GM23248 (cell line): Measurements from ENCODE around the gene NAALADL1. TPM values are rescaled to one million over a fixed set of nuclear protein-coding genes. Genes with fewer than 3 reads are reported as not detected.
A peak's percentile ranks its signal among the peaks of the same experiment; 100 is the strongest.

Source experiments
- DNase-seq: peaks from one replicate; pipeline ENCODE4 v3.0.0-alpha.2; 2015
- H2AFZ ChIP-seq: fragments of 200-600 bp; sonication (generic); 2 replicates; pipeline ENCODE4 v1.6.1; 2016; ENCODE audit warnings: antibody characterized with exemption
- H3F3A ChIP-seq: fragments of 200-600 bp; sonication (generic); 2 replicates; pipeline ENCODE4 v1.6.1; 2016; ENCODE audit warnings: mild to moderate bottlenecking, antibody characterized with exemption, mixed run types; ENCODE audit not compliant: insufficient read depth
- H3K27ac ChIP-seq: fragments of 200-600 bp; sonication (generic); 2 replicates; pipeline ENCODE4 v1.5.1; 2016; ENCODE audit warnings: mild to moderate bottlenecking
- H3K27me3 ChIP-seq: fragments of 200-600 bp; sonication (generic); replicated peaks from 2 replicates; pipeline ENCODE4 v1.6.1; 2016; ENCODE audit warnings: mild to moderate bottlenecking; ENCODE audit not compliant: insufficient read depth
- H3K36me3 ChIP-seq: fragments of 200-600 bp; sonication (generic); 2 replicates; pipeline ENCODE4 v1.6.1; 2016; ENCODE audit warnings: low read depth, mild to moderate bottlenecking
- H3K4me1 ChIP-seq: fragments of 200-600 bp; sonication (generic); 2 replicates; pipeline ENCODE4 v1.6.1; 2016; ENCODE audit warnings: mild to moderate bottlenecking; ENCODE audit not compliant: insufficient read depth
- H3K4me2 ChIP-seq: fragments of 200-600 bp; sonication (generic); one replicate; pipeline ENCODE4 v1.6.1; 2016; ENCODE audit warnings: mild to moderate bottlenecking; ENCODE audit not compliant: unreplicated experiment
- H3K4me3 ChIP-seq: fragments of 200-600 bp; sonication (generic); 2 replicates; pipeline ENCODE4 v1.5.1; 2016; ENCODE audit warnings: mild to moderate bottlenecking
- H3K79me2 ChIP-seq: fragments of 200-600 bp; sonication (generic); 2 replicates; pipeline ENCODE4 v1.6.1; 2016; ENCODE audit warnings: mild to moderate bottlenecking; ENCODE audit not compliant: insufficient read depth
- H3K9ac ChIP-seq: fragments of 200-600 bp; sonication (generic); 2 replicates; pipeline ENCODE4 v1.6.1; 2016; ENCODE audit warnings: mild to moderate bottlenecking
- H3K9me2 ChIP-seq: fragments of 200-600 bp; sonication (generic); 2 replicates; pipeline ENCODE4 v1.6.1; 2016; ENCODE audit warnings: mixed run types, mild to moderate bottlenecking, moderate library complexity; ENCODE audit not compliant: insufficient read depth
- H3K9me3 ChIP-seq: fragments of 200-600 bp; sonication (generic); one replicate; pipeline ENCODE4 v1.6.1; 2017; ENCODE audit warnings: low read depth
- H4K20me1 ChIP-seq: fragments of 200-600 bp; sonication (generic); 2 replicates; pipeline ENCODE4 v1.6.0; 2016; ENCODE audit not compliant: insufficient read depth
- EZH2 ChIP-seq: fragments of 200-600 bp; sonication (generic); IDR thresholded peaks from 2 replicates; pipeline ENCODE4 v1.6.1; 2018; ENCODE audit warnings: antibody characterized with exemption, mild to moderate bottlenecking; ENCODE audit not compliant: insufficient read depth, poor library complexity, severe bottlenecking
- EZH2phosphoT487 ChIP-seq: fragments of 200-600 bp; sonication (generic); IDR thresholded peaks from 2 replicates; pipeline ENCODE4 v1.6.1; 2018; ENCODE audit warnings: antibody characterized with exemption, moderate library complexity, mild to moderate bottlenecking, low read depth; ENCODE audit not compliant: insufficient read depth
- WGBS, 2 experiments: methylation state at CpG; one replicate each; pipeline ENCODE4 v1.1.6; 2015 to 2017; ENCODE audit warnings: low lambda C conversion rate in 2 of 2, low coverage in 1 of 2; ENCODE audit errors: missing lambda C conversion rate in 2 of 2; 5-methylcytosine and 5-hydroxymethylcytosine counted together
- in situ Hi-C: fragments of 300-500 bp; cut with MboI; formaldehyde crosslinking; loops from 2 replicates; pipeline ENCODE4 v1.15.0; 2020
- polyA plus RNA-seq: library from polyadenylated mRNA; unstranded; fragments of >200 nt; fragmentation: Nextera tagmentation; extraction: Ambion mirVana; gene quantifications from 2 replicates; pipeline ENCODE4 v1.2.1, GENCODE V29; 2016
- total RNA-seq: library from RNA; depleted of rRNA; stranded (reverse); fragments of >200 nt; shearing (Covaris generic); gene quantifications from 2 replicates; pipeline ENCODE4 v1.2.3, GENCODE V29; 2014

The NAALADL1 gene
- total and polyA plus RNA-seq, 2 experiments from 2014 or later: 26.6 to 40.7 TPM

DNA sequence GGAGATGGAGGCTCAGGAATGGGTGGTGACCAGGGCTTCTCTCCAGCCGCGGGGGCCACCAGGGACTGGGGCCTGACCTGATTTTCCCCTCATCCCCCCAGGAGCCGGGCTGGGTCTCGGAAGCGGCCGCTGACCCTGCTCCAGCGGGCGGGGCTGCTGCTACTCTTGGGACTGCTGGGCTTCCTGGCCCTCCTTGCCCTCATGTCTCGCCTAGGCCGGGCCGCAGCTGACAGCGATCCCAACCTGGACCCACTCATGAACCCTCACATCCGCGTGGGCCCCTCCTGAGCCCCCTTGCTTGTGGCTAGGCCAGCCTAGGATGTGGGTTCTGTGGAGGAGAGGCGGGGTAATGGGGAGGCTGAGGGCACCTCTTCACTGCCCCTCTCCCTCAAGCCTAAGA lies 29.5 kb upstream of the NAALADL1 start:
- Histone ChIP-seq H3K27ac (no peak overlapping the region), H3K27me3 (no peaks in the 10 kb centered on the region), H3K79me2 (peaks cover 27% of the 10 kb centered on the region), H3F3A (no peaks in the 10 kb centered on the region), H3K36me3 (peaks cover 9% of the 10 kb centered on the region; the same call in 1 of the 2 replicates), H2AFZ (no peak overlapping the region), H3K9me3 (no peaks in the 10 kb centered on the region), H3K4me3 (no peak overlapping the region), H3K9me2 (no peaks in the 10 kb centered on the region), H3K4me2 (no peak overlapping the region), H4K20me1 (no peaks in the 10 kb centered on the region), H3K4me1 (0 out of 2 replicates have a peak, but pooled peaks cover 5% of the 10 kb centered on the region), H3K9ac (no peak overlapping the region)
- DNase-seq: no peak
- WGBS, 2 experiments: 83 to 86% methylated on average over 15 of the region's 15 CpGs
- TF ChIP-seq EZH2phosphoT487 (no peak), EZH2 (no peak)
- in situ Hi-C loops: no loop called here

DNA sequence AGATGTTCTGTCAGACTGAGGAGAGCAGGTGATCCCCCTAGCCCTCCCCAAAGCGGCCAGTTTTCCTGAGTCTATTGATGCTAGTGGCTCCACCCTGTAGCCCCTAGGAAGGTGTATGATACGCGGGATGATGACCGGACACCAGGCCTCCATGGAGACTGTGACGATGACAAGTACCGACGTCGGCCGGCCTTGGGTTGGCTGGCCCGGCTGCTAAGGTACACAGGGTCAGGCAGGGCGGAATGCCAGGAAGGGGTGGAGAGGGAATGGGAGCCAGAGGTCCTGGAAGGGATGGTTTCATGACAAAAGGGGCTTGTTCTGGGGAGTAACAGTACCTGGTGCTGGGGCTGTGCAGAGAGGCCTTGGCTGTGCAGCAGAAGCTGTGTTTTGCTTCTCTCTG lies 28.9 kb upstream of the NAALADL1 start:
- no peaks in the 10 kb centered on the region for H3K27me3 ChIP-seq
- H3K4me3 ChIP-seq: no peak overlapping the region
- no peak for DNase-seq
- H3K27ac ChIP-seq: no peak overlapping the region
- in situ Hi-C loops: no loop called here
- H3K9me3 ChIP-seq: no peaks in the 10 kb centered on the region
- TF ChIP-seq EZH2: no peak
- TF ChIP-seq EZH2phosphoT487: no peak
- peaks cover 33% of the 10 kb centered on the region for H3K79me2 ChIP-seq
- 0 out of 2 replicates have a peak, but pooled peaks cover 5% of the 10 kb centered on the region for H3K4me1 ChIP-seq
- no peaks in the 10 kb centered on the region for H3K9me2 ChIP-seq
- 89 to 94% methylated on average over 11 of the region's 11 CpGs for WGBS, 2 experiments
- H3K9ac ChIP-seq: no peak overlapping the region
- no peak overlapping the region for H2AFZ ChIP-seq
- H3K36me3 ChIP-seq: peaks cover 9% of the 10 kb centered on the region; the same call in 1 of the 2 replicates
- no peak overlapping the region for H3K4me2 ChIP-seq
- H3F3A ChIP-seq: no peaks in the 10 kb centered on the region
- H4K20me1 ChIP-seq: no peaks in the 10 kb centered on the region

DNA sequence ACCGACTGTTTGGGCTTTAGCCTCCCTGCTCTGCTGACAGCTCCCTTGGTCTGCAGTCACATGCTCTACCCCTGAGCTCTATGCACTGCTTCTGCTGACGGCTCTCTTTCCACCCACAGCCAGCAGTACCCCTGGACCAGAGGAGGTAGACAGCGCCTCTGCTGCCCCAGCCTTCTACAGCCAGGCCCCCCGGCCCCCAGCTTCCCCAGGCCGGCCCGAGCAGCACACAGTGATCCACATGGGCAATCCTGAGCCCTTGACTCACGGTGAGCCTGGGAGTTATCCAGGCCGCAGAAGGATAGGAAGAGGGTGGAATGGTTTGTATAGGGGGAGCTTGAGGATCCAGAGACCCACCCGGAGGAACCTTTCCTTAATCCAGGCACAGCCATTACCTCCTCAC lies 28.5 kb upstream of the NAALADL1 start:
- no peak overlapping the region for H3K4me2 ChIP-seq
- H3F3A ChIP-seq: no peaks in the 10 kb centered on the region
- H3K4me1 ChIP-seq: 0 out of 2 replicates have a peak, but pooled peaks cover 5% of the 10 kb centered on the region
- H3K27me3 ChIP-seq: no peaks in the 10 kb centered on the region
- no peak overlapping the region for H3K9ac ChIP-seq
- peaks cover 37% of the 10 kb centered on the region for H3K79me2 ChIP-seq
- in situ Hi-C loops: no loop called here
- TF ChIP-seq EZH2 (no peak), EZH2phosphoT487 (no peak)
- H2AFZ ChIP-seq: no peak overlapping the region
- no peak overlapping the region for H3K27ac ChIP-seq
- no peaks in the 10 kb centered on the region for H3K9me2 ChIP-seq
- H3K4me3 ChIP-seq: no peak overlapping the region
- WGBS, 2 experiments: 72 to 76% methylated on average over 8 to 9 of the region's 9 CpGs
- peaks cover 9% of the 10 kb centered on the region; the same call in 1 of the 2 replicates for H3K36me3 ChIP-seq
- H3K9me3 ChIP-seq: no peaks in the 10 kb centered on the region
- no peaks in the 10 kb centered on the region for H4K20me1 ChIP-seq
- DNase-seq: no peak

DNA sequence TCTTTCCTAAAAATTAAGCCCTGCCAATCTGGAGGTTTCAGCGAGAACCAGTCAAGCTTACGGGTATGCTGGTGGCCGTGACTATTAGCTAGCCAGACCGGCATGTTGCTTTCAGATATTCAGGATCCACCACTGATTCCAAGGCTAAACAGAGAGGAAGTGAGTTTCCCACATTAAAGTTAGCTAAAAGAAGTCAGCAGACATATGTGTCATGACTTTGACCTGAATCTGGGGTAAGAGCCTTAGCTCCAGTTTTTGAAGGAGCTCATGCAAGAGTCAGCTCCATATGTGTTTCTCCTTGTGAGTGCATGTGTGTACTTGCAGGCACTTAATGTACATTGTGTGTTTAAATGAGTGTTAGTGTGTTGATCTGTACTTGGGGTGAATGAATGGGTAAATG lies 27.1 kb upstream of the NAALADL1 start:
- 88 to 89% methylated on average over 4 of the region's 4 CpGs for WGBS, 2 experiments
- in situ Hi-C loops: no loop called here
- TF ChIP-seq EZH2: no peak
- no peak for TF ChIP-seq EZH2phosphoT487
- H2AFZ ChIP-seq: no peak overlapping the region
- no peaks in the 10 kb centered on the region for H3K9me3 ChIP-seq
- H4K20me1 ChIP-seq: no peaks in the 10 kb centered on the region
- H3K4me3 ChIP-seq: peak overlapping the region; percentile 93
- DNase-seq: peak; percentile 39
- peaks cover 9% of the 10 kb centered on the region; the same call in 1 of the 2 replicates for H3K36me3 ChIP-seq
- no peaks in the 10 kb centered on the region for H3K9me2 ChIP-seq
- H3F3A ChIP-seq: no peaks in the 10 kb centered on the region
- peak overlapping the region; percentile 93 for H3K4me2 ChIP-seq
- H3K79me2 ChIP-seq: peaks cover 50% of the 10 kb centered on the region
- peak overlapping the region; percentile 89; the same call in 1 of the 2 replicates for H3K27ac ChIP-seq
- no peaks in the 10 kb centered on the region for H3K27me3 ChIP-seq
- H3K9ac ChIP-seq: peak overlapping the region; percentile 94
- 0 out of 2 replicates have a peak, but pooled peaks cover 5% of the 10 kb centered on the region for H3K4me1 ChIP-seq
